Measurements from ENCODE around the gene CTNNA3.

Gene CTNNA3

DNA sequence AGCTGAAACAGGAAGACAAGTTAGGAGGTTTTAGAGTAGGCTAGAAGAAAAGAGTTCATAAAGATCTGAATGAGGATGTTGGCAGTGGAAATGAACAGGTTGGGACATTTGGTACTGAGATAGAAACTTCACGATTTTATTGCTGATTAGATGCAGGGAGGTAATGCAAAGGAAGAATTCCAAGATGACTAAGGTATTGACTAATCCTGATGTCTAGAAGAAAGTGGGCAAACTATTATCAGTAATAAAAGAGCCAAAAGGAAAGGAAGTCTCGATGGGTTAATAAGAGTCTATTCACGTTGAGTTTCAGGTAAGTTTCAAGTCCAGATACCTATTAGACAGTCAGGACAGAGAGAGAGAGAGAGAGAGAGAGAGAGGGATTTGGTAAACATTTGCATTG is 1401.5 kb downstream of the CTNNA3 start:
- TF ChIP-seq, protein P1, sequence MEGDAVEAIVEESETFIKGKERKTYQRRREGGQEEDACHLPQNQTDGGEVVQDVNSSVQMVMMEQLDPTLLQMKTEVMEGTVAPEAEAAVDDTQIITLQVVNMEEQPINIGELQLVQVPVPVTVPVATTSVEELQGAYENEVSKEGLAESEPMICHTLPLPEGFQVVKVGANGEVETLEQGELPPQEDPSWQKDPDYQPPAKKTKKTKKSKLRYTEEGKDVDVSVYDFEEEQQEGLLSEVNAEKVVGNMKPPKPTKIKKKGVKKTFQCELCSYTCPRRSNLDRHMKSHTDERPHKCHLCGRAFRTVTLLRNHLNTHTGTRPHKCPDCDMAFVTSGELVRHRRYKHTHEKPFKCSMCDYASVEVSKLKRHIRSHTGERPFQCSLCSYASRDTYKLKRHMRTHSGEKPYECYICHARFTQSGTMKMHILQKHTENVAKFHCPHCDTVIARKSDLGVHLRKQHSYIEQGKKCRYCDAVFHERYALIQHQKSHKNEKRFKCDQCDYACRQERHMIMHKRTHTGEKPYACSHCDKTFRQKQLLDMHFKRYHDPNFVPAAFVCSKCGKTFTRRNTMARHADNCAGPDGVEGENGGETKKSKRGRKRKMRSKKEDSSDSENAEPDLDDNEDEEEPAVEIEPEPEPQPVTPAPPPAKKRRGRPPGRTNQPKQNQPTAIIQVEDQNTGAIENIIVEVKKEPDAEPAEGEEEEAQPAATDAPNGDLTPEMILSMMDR (IDR thresholded peaks at IDR 0.05; ENCODE audit: low read depth, low read length), result no peak

DNA sequence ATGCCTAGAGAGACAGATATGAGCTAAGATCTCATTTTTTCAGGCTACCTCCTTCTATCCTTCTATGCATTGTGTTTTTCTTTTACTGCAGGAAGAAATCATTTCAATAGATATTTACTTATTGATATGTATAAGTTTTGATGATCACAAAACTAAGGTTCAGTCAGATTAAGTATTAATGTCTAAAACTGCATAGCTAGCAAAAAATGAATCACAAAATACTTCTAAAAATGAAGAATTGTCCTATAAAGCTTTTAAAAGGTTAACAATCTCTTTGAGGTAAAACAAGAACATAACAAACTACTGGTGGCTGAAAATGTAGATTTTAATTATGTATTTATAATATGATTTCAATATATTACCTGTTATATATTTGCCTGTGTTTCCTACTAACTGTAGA is 1403.1 kb downstream of the CTNNA3 start:
- TF ChIP-seq, protein P1 (IDR thresholded peaks at IDR 0.05; ENCODE audit: low read depth, low read length), result no peak

More for the DNA sequence above, 1401.5 kb downstream of the CTNNA3 start:
- no peaks in the 10 kb centered on the region for H3K27me3 ChIP-seq
- H3K9me3 ChIP-seq, result no peaks in the 10 kb centered on the region
- H3K4me3 ChIP-seq (ENCODE audit: low read depth, low read length), result no peak overlapping the region
- DNase-seq, result no peak
- no peaks in the 10 kb centered on the region for H3K36me3 ChIP-seq
- H3K4me1 ChIP-seq, result no peaks in the 10 kb centered on the region

DNA sequence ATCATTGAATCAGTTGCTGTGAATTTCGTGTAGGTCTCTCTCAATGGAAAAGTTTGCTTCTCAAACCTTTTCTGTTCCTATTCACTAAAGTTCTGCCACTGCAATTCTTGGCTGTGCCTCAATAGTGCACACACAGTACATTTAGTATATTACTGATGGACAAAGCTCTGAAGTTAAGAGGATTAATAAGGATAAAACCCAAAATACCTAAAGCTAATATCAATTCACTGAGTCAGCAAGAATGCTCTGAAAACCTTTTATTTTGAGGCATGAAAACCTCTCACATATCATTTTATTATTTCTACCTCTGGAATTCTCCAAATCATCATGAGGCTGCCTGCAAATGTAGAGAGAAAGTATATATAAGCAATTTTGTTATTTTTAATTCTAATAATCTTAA is 1403.5 kb downstream of the CTNNA3 start:
- no peaks in the 10 kb centered on the region for H3K4me1 ChIP-seq
- no peak for DNase-seq
- TF ChIP-seq, protein P1 (IDR thresholded peaks at IDR 0.05; ENCODE audit: low read depth, low read length), result no peak

More for the DNA sequence above, 1403.1 kb downstream of the CTNNA3 start:
- Histone ChIP-seq H3K27me3 (no peaks in the 10 kb centered on the region), H3K4me1 (no peaks in the 10 kb centered on the region), H3K36me3 (no peaks in the 10 kb centered on the region), H3K9me3 (no peaks in the 10 kb centered on the region), H3K4me3 (ENCODE audit: low read depth, low read length) (no peak overlapping the region)
- no peak for DNase-seq

DNA sequence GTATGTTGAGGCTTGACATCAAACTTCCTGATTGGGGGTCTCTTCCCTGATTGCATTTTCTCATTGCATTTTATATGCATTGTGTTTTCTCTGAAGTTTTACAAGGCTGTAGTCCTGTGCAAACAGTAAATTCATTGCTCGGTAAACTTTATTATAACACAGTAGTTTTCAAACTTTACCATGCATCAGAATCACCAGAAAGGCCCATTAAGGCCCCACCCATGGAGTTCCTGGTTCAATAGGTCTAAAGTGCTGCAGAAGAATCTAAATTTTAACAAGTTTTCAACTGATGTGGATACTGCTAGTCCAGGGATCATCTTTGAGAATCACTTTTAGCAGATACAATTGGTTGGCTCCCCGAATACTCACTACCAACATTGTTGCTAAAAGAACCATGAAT is 1404.9 kb downstream of the CTNNA3 start:
- H3K27me3 ChIP-seq, result no peaks in the 10 kb centered on the region
- H3K9me3 ChIP-seq, result no peaks in the 10 kb centered on the region
- no peaks in the 10 kb centered on the region for H3K36me3 ChIP-seq
- TF ChIP-seq, protein P1 (IDR thresholded peaks at IDR 0.05; ENCODE audit: low read depth, low read length), result no peak
- no peak overlapping the region for H3K4me3 ChIP-seq (ENCODE audit: low read depth, low read length)
- no peak for DNase-seq
- no peaks in the 10 kb centered on the region for H3K4me1 ChIP-seq

More for the DNA sequence above, 1403.5 kb downstream of the CTNNA3 start:
- Histone ChIP-seq H3K36me3 (no peaks in the 10 kb centered on the region), H3K4me3 (ENCODE audit: low read depth, low read length) (no peak overlapping the region), H3K27me3 (no peaks in the 10 kb centered on the region), H3K9me3 (no peaks in the 10 kb centered on the region)

DNA sequence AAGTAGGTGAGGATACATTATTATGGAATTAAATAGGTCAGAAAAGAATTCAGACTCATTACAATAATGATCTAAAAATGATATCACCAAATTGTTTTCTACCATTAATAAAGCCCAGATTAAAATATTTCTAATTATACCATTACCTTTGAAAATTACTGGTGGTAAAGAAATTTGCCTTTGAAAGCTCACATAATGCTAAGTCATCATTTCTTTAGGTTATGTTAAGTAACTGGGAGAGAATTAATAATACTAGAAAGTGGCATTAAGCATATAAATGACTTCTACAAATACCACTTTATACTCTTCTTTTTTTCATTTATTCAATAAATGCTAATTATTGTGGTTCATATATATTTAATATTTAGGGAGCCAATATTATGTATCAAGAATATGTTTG is 1411.4 kb downstream of the CTNNA3 start:
- Histone ChIP-seq H3K4me3 (ENCODE audit: low read depth, low read length) (no peak overlapping the region), H3K36me3 (no peaks in the 10 kb centered on the region), H3K4me1 (no peaks in the 10 kb centered on the region), H3K9me3 (no peaks in the 10 kb centered on the region), H3K27me3 (no peaks in the 10 kb centered on the region)
- TF ChIP-seq, protein P1 (IDR thresholded peaks at IDR 0.05; ENCODE audit: low read depth, low read length), result no peak
- no peak for DNase-seq

DNA sequence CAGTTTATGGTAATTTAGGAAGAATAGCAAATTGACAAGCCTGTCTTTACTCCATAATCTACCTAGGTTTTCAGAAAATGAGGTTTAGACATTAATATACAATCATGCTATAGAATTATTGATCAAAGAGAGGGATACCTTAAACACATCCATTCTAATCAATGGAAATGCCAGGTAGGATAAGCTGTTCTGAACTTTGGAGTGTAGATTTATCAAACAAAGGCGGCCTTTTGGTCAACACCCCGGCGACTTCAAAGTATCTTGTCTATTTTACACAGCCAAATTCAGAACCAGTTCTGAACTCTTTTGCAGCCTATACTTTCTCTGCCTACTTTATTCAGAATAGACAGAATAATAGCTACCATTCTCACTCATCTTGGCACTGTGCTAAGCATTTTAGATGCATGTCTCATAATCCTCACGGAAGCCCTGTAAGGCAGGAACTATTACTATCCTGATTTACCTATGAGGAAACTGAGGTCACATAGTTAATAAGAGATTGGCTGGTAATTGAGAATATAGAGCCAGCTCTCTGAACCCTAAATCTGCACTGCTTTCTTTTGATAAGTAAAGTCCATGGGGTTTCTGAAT is 1412.0 kb downstream of the CTNNA3 start:
- Histone ChIP-seq H3K4me1 (no peaks in the 10 kb centered on the region), H3K4me3 (ENCODE audit: low read depth, low read length) (no peak overlapping the region), H3K36me3 (no peaks in the 10 kb centered on the region), H3K9me3 (no peaks in the 10 kb centered on the region), H3K27me3 (no peaks in the 10 kb centered on the region)
- no peak for DNase-seq
- TF ChIP-seq, protein P1 (IDR thresholded peaks at IDR 0.05; ENCODE audit: low read depth, low read length), result no peak

Measured in BE2C (cell line).